HepG2 (cell line): Measurements from ENCODE around the gene FBXO41. TPM values are rescaled to one million over a fixed set of nuclear protein-coding genes. Genes with fewer than 3 reads are reported as not detected.

Experiments used
- ATAC-seq: fragments of 200-7000 bp; cut with Tn5 transposase; 3 replicates; pipeline ENCODE4 v1.9.1; 2020; ENCODE audit warnings: mild to moderate bottlenecking, moderate library complexity
- BruUV-seq: library from RNA; stranded (reverse); fragments of 400-500 nt; replicated peaks from 2 replicates; lab custom pipeline; 2021; lab: Mats Ljungman, UMichigan
- CTCF ChIA-PET: fragments of 300-600 bp; formaldehyde crosslinking; extraction: SDS; loops from one replicate; lab custom pipeline; 2021; ENCODE audit warnings: low total read pairs, inconsistent platforms, low intra/inter-chr PET ratio; lab: Yijun Ruan, JAX
- POLR2A ChIA-PET: fragments of 350-600 bp; sonication (Branson Sonifier 250); formaldehyde crosslinking; loops from one replicate; lab custom pipeline; 2020; ENCODE audit warnings: antibody characterized with exemption, inconsistent platforms; lab: Yijun Ruan, JAX
- DNase-seq: peaks from one replicate; pipeline ENCODE4 v3.0.0-alpha.2; 2015; ENCODE audit warnings: low spot score
- FAIRE-seq: peaks from 3 replicates; lab custom pipeline; 2011; peaks lifted over from hg19 to GRCh38; lab: Jason Lieb, UNC
- H2AFZ ChIP-seq: one replicate; pipeline ENCODE4 v1.6.1; 2011; ENCODE audit warnings: low read length, inconsistent platforms
- H3K27ac ChIP-seq: fragments of 300-600 bp; 3 replicates; pipeline ENCODE4 v1.8.0; 2011; ENCODE audit warnings: mixed run types, mild to moderate bottlenecking, mixed read lengths, low read length, inconsistent platforms; ENCODE audit not compliant: insufficient read depth; ENCODE audit errors: extremely low read length
- H3K27me3 ChIP-seq, 2 experiments: fragments of 200-600 bp in 1 of 2; 2 replicates in 1 of 2; 3 replicates in 1 of 2; pipeline versions ENCODE4 v1.6.0 to v1.8.0; 2011; ENCODE audit warnings: low read length in 2 of 2, mild to moderate bottlenecking in 2 of 2, moderate library complexity in 2 of 2, inconsistent platforms in 1 of 2; ENCODE audit not compliant: insufficient read depth in 2 of 2, control insufficient read depth in 1 of 2
- H3K36me3 ChIP-seq, 2 experiments: fragments of 200-600 bp in 1 of 2; replicated peaks in 1 of 2; 2 replicates in 1 of 2; 3 replicates in 1 of 2; pipeline versions ENCODE4 v1.5.1 to v1.8.0; 2011; ENCODE audit warnings: low read length in 2 of 2, inconsistent platforms in 1 of 2; ENCODE audit not compliant: insufficient read depth in 2 of 2, control insufficient read depth in 1 of 2
- H3K4me1 ChIP-seq: 2 replicates; pipeline ENCODE4 v1.5.1; 2012; ENCODE audit warnings: low read length, inconsistent platforms; ENCODE audit not compliant: insufficient read depth
- H3K4me2 ChIP-seq: 2 replicates; pipeline ENCODE4 v1.6.0; 2011; ENCODE audit warnings: low read depth, low read length, inconsistent platforms
- H3K4me3 ChIP-seq, 3 experiments: fragments of 200-600 bp in 1 of 3; sonication (generic), shearing (Covaris generic) in 1 of 3; replicated peaks in 1 of 3; 2 replicates each; pipeline ENCODE4 v1.5.1; 2011 to 2016; ENCODE audit warnings: low read length in 3 of 3, inconsistent platforms in 2 of 3, low read depth in 2 of 3, mild to moderate bottlenecking in 2 of 3, control low read depth in 1 of 3, mixed read lengths in 1 of 3; ENCODE audit not compliant: insufficient read depth in 1 of 3
- H3K79me2 ChIP-seq: one replicate; pipeline ENCODE4 v1.6.1; 2011; ENCODE audit warnings: low read length, inconsistent platforms; ENCODE audit not compliant: insufficient read depth
- H3K9ac ChIP-seq: 2 replicates; pipeline ENCODE4 v1.6.0; 2011; ENCODE audit warnings: mild to moderate bottlenecking, low read depth, low read length, inconsistent platforms; ENCODE audit not compliant: insufficient read depth
- H3K9me3 ChIP-seq: 2 replicates; pipeline ENCODE4 v1.5.1; 2012; ENCODE audit warnings: mild to moderate bottlenecking, low read length
- H4K20me1 ChIP-seq: 2 replicates; pipeline ENCODE4 v1.6.0; 2011; ENCODE audit warnings: inconsistent platforms, mild to moderate bottlenecking, low read length, moderate library complexity; ENCODE audit not compliant: insufficient read depth
- EZH2 ChIP-seq: conservative IDR thresholded peaks from 2 replicates; pipeline ENCODE4 v1.6.1; 2012; ENCODE audit warnings: mild to moderate bottlenecking, low read depth, low read length, moderate library complexity
- MTF2 ChIP-seq: sonication (generic); formaldehyde crosslinking; IDR thresholded peaks from 2 replicates; pipeline ENCODE4 v1.5.0; 2020; ENCODE audit warnings: missing genetic modification reagents, borderline replicate concordance
- NFIB ChIP-seq: sonication (generic); formaldehyde crosslinking; IDR thresholded peaks from 2 replicates; pipeline ENCODE4 v1.9.0; 2021; ENCODE audit warnings: missing genetic modification reagents, mild to moderate bottlenecking, borderline replicate concordance
- PITX1 ChIP-seq: sonication (generic); formaldehyde crosslinking; IDR thresholded peaks from 2 replicates; pipeline ENCODE4 v1.5.1; 2020; ENCODE audit warnings: mild to moderate bottlenecking, missing genetic modification reagents
- PTBP1 ChIP-seq: fragments of 200-400 bp; formaldehyde crosslinking; IDR thresholded peaks from 2 replicates; pipeline ENCODE4 v1.6.1; 2018; ENCODE audit warnings: low read length, low read depth; ENCODE audit not compliant: poor library complexity, severe bottlenecking
- SSRP1 ChIP-seq: IDR thresholded peaks from 2 replicates; pipeline ENCODE4 v1.6.1; 2016; ENCODE audit warnings: control low read depth
- TAF1 ChIP-seq: sonication (generic); formaldehyde crosslinking; IDR thresholded peaks from 2 replicates; pipeline ENCODE4 v1.4.0; 2020; ENCODE audit warnings: missing genetic modification reagents
- ZNF710 ChIP-seq: sonication (generic); formaldehyde crosslinking; IDR thresholded peaks from 2 replicates; pipeline ENCODE4 v1.5.0; 2020; ENCODE audit warnings: mild to moderate bottlenecking, missing genetic modification reagents, borderline replicate concordance
- ZNF749 ChIP-seq: sonication (generic); formaldehyde crosslinking; IDR thresholded peaks from 2 replicates; pipeline ENCODE4 v1.8.0; 2022; ENCODE audit warnings: mild to moderate bottlenecking, missing genetic modification reagents, moderate library complexity, borderline replicate concordance
- WGBS: methylation state at CpG from one replicate; pipeline ENCODE4 v1.1.6; 2017; ENCODE audit warnings: low lambda C conversion rate; 5-methylcytosine and 5-hydroxymethylcytosine counted together
- in situ Hi-C: cut with HindIII; loops from 2 replicates; pipeline ENCODE4 v1.10.0; 2017; ENCODE audit warnings: low pct_unique_long_range_greater_than_20kb; ENCODE audit not compliant: extremely low pct_ligation_motif_present
- intact Hi-C: fragments of 100-400 bp; cut with micrococcal nuclease; formaldehyde crosslinking; loops from one replicate; pipeline ENCODE4 v1.10.0; 2022; ENCODE audit not compliant: unreplicated experiment
- polyA plus RNA-seq, 8 experiments: library from polyadenylated mRNA; depleted of rRNA in 3 of 8; stranded (reverse) in 7 of 8; unstranded in 1 of 8; fragments of >200 nt; fragmentation: Illumina TruSeq in 4 of 8; extraction: Trizol in 4 of 8; gene quantifications; 2 replicates each; pipeline versions ENCODE4 v1.2.1 to v1.2.3, GENCODE V29; 2011 to 2016; ENCODE audit warnings: low read depth in 4 of 8, missing spikeins in 1 of 8, mixed read lengths in 1 of 8; ENCODE audit not compliant: insufficient read depth in 1 of 8
- total RNA-seq, 5 experiments: library from RNA; depleted of rRNA; stranded (reverse); fragments of >200 nt; fragmentation: Illumina TruSeq; extraction: Trizol; gene quantifications; 2 replicates each; pipeline ENCODE4 v1.2.3, GENCODE V29; 2016; ENCODE audit warnings: low read depth in 1 of 5

Gene FBXO41
- total and polyA plus RNA-seq, 2 of the 13 experiments (the other 11 are each of a cell fraction or from before 2014, with no cell fraction given), result 4.2 to 10.3 TPM

DNA sequence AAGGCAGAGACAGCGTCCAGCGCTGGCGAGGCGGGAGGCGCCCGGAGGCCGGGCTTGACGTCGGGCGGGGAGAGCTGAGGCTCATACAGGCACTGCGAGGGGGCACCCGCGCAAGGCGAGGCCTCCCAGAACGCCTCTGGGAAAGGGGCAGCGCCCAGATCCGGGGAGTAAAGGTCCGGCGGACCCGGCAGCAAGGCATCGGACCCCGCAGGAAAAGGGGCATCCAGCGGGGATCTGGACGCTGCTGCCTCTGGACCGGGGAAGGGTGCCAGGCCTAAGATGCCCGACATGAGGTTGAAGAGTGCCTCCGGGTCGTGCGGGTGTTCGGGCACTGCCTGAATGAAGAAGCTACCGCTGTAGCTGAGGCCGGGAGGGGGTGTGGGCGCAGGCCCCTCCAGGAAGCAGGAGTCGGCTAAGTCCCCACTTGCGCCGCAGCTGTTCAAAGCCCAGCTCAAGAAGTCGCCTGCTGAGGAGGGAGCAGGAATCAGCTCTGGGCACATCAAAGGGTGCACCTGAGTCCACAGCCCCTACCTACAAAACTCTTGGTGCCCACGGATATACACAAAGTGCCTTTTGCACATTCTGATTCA is 8.1 kb upstream of the FBXO41 start:
- peaks cover 8% of the 10 kb centered on the region; the same call in 1 of the 2 replicates for H3K4me1 ChIP-seq
- WGBS, result 27% methylated on average over 33 of the region's 38 CpGs
- H3K27me3 ChIP-seq, result peaks cover 9 to 63% of the 10 kb centered on the region in 2 experiments; a peak in 4 of 5 replicates
- no TSS peak for BruUV-seq
- in situ Hi-C loops (no loop called here), intact Hi-C loops (no loop called here)
- H3K9me3 ChIP-seq, result no peaks in the 10 kb centered on the region
- H3K36me3 ChIP-seq, result no peaks in the 10 kb centered on the region
- no peak overlapping the region for H3K9ac ChIP-seq
- CTCF ChIA-PET, result no interaction called here
- no peak overlapping the region for H2AFZ ChIP-seq
- H3K79me2 ChIP-seq, result no peaks in the 10 kb centered on the region
- ATAC-seq, result peak; percentile 24
- no peak for DNase-seq
- H3K27ac ChIP-seq, result no peak overlapping the region
- TF ChIP-seq ZNF749 (CRISPR knock-in tag) (no peak), SSRP1 (no peak), TAF1 (CRISPR knock-in tag) (0 out of 2 replicates have a peak, but pooled peaks have one; percentile 1), PTBP1 (peak; percentile 40), PITX1 (CRISPR knock-in tag) (no peak), MTF2 (peak; percentile 79; the same call in 1 of the 2 replicates), EZH2 (peak; percentile 27; the same call in 1 of the 2 replicates), NFIB (CRISPR knock-in tag) (no peak), ZNF710 (CRISPR knock-in tag) (no peak)
- POLR2A ChIA-PET, result no interaction called here
- H3K4me2 ChIP-seq, result peak overlapping the region; percentile 86; the same call in 1 of the 2 replicates
- no peak for FAIRE-seq
- H4K20me1 ChIP-seq, result peaks cover 2% of the 10 kb centered on the region; the same call in 1 of the 2 replicates
- peak overlapping the region in 1 of 3 experiments; percentile 66; a peak in 1 of 6 replicates for H3K4me3 ChIP-seq
